Thoracic aorta (tissue), 2 donors: ENCODE data around the gene CNTD1. TPM values are rescaled to one million over a fixed set of nuclear protein-coding genes. Genes with fewer than 3 reads are reported as not detected.

Experiments used
- ATAC-seq: fragments of 150-250 bp; one replicate; pipeline ENCODE4 v1.8.0; 2017; ENCODE audit warnings: low read depth; ENCODE audit not compliant: insufficient number of reproducible peaks, low FRiP score
- DNase-seq: peaks from one replicate; pipeline ENCODE4 v3.0.0-alpha.2; 2020; ENCODE audit warnings: low spot score
- H3K27ac ChIP-seq, 2 donors: fragments of 200-600 bp; sonication (generic); 1 replicate in 1 of 2; 2 replicates in 1 of 2; pipeline ENCODE4 v1.5.1; 2016; ENCODE audit warnings: mild to moderate bottlenecking in 2 of 2, moderate library complexity in 2 of 2
- H3K27me3 ChIP-seq: fragments of 200-600 bp; sonication (generic); replicated peaks from 2 replicates; pipeline ENCODE4 v1.6.0; 2016; ENCODE audit warnings: mild to moderate bottlenecking; ENCODE audit not compliant: insufficient read depth
- H3K36me3 ChIP-seq: fragments of 200-600 bp; sonication (generic); one replicate; pipeline ENCODE4 v1.5.1; 2016
- H3K4me1 ChIP-seq, 2 donors: fragments of 200-600 bp; sonication (generic); 1 replicate in 1 of 2; 2 replicates in 1 of 2; pipeline versions ENCODE4 v1.5.1 to v1.6.0; 2016; ENCODE audit warnings: low read depth in 2 of 2, mild to moderate bottlenecking in 1 of 2; ENCODE audit not compliant: control insufficient read depth in 1 of 2
- H3K4me3 ChIP-seq: fragments of 200-600 bp; sonication (generic); 2 replicates; pipeline ENCODE4 v1.5.1; 2016; ENCODE audit warnings: mild to moderate bottlenecking
- H3K9me3 ChIP-seq: fragments of 200-600 bp; sonication (generic); 2 replicates; pipeline ENCODE4 v1.5.1; 2016
- total RNA-seq, 2 donors: library from RNA; depleted of rRNA; stranded (reverse); fragments of >200 nt; gene quantifications; one replicate each; pipeline versions ENCODE4 v1.1.0 to v1.2.3, GENCODE V29; 2016
- TF ChIP-seq, protein P1 (sequence below): fragments of 200-600 bp; sonication (generic); IDR thresholded peaks from one replicate; pipeline ENCODE4 v1.5.1; 2019; ENCODE audit warnings: antibody characterized with exemption

The CNTD1 gene
- total RNA-seq, 2 donors from 2014 or later: not detected

GRCh38 chr17:42845556-42845917 lies 46.9 kb downstream of the CNTD1 start:
- DNase-seq (no peak), ATAC-seq (no peak)
- H3K4me1 ChIP-seq: peaks cover 6 to 26% of the 10 kb centered on the region in 2 donors
- H3K9me3 ChIP-seq: no peaks in the 10 kb centered on the region
- H3K36me3 ChIP-seq: peaks cover 32% of the 10 kb centered on the region
- no peak overlapping the region for H3K4me3 ChIP-seq
- TF ChIP-seq, protein P1, sequence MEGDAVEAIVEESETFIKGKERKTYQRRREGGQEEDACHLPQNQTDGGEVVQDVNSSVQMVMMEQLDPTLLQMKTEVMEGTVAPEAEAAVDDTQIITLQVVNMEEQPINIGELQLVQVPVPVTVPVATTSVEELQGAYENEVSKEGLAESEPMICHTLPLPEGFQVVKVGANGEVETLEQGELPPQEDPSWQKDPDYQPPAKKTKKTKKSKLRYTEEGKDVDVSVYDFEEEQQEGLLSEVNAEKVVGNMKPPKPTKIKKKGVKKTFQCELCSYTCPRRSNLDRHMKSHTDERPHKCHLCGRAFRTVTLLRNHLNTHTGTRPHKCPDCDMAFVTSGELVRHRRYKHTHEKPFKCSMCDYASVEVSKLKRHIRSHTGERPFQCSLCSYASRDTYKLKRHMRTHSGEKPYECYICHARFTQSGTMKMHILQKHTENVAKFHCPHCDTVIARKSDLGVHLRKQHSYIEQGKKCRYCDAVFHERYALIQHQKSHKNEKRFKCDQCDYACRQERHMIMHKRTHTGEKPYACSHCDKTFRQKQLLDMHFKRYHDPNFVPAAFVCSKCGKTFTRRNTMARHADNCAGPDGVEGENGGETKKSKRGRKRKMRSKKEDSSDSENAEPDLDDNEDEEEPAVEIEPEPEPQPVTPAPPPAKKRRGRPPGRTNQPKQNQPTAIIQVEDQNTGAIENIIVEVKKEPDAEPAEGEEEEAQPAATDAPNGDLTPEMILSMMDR: no peak
- H3K27me3 ChIP-seq: no peaks in the 10 kb centered on the region
- no peak overlapping the region for H3K27ac ChIP-seq

- H3K27me3 ChIP-seq: no peaks in the 10 kb centered on the region
- DNase-seq: no peak
- H3K27ac ChIP-seq: no peak overlapping the region
- TF ChIP-seq, protein P1: no peak
- H3K4me3 ChIP-seq: no peak overlapping the region
- ATAC-seq: no peak
- H3K4me1 ChIP-seq: peaks cover 8 to 29% of the 10 kb centered on the region in 2 donors
- no peaks in the 10 kb centered on the region for H3K9me3 ChIP-seq
- peaks cover 27% of the 10 kb centered on the region for H3K36me3 ChIP-seq
Measured at GRCh38 chr17:42845918-42846593, 47.4 kb downstream of the CNTD1 start.

DNA sequence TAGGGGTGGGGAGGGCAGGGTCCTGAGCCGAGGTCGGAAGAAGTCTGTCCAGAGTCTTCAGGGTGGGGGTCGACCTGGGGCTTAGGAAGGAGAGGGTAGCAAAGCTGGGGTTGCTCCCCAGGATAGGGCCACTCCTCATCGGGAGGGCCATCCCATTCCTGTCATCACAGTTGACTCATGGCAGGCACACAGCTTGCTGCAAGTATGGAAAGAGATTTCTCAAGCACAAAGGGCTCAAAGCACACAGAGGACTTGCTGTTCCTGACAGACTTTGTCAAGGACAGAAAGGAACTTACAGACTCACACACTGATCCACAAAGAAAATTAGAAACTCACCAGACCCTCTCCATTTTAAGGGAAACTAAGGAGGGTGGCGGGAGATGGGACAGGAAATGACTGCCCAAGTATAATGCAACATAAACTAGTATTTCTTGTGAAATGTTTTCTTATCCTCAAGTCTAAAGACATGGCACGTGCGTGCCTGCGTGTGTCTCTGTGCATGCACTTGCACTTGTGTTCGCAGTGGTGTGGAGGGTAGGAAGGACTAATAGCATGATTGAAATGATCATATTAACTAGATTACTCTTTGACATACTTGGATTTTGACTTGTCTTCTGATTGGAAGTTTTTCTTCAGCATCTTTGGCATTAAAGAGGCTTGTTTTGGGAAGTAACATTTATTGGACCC lies 48.1 kb downstream of the CNTD1 start:
- peaks cover 20% of the 10 kb centered on the region for H3K36me3 ChIP-seq
- H3K27ac ChIP-seq: peak overlapping the region in 1 of 2 donors; percentile 23
- TF ChIP-seq, protein P1: no peak
- no peaks in the 10 kb centered on the region for H3K27me3 ChIP-seq
- H3K4me1 ChIP-seq: peaks cover 8 to 29% of the 10 kb centered on the region in 2 donors
- no peak for DNase-seq
- H3K9me3 ChIP-seq: no peaks in the 10 kb centered on the region
- no peak for ATAC-seq
- H3K4me3 ChIP-seq: no peak overlapping the region

- H3K4me1 ChIP-seq: peaks cover 8 to 35% of the 10 kb centered on the region in 2 donors
- H3K27me3 ChIP-seq: no peaks in the 10 kb centered on the region
- H3K9me3 ChIP-seq: no peaks in the 10 kb centered on the region
- TF ChIP-seq, protein P1: no peak
- ATAC-seq (no peak), DNase-seq (no peak)
- H3K36me3 ChIP-seq: peaks cover 15% of the 10 kb centered on the region
- H3K4me3 ChIP-seq: no peak overlapping the region
- H3K27ac ChIP-seq: no peak overlapping the region
Measured at GRCh38 chr17:42848093-42848492, 49.4 kb downstream of the CNTD1 start.

GRCh38 chr17:42849031-42849430 lies 50.4 kb downstream of the CNTD1 start:
- H3K27me3 ChIP-seq: no peaks in the 10 kb centered on the region
- no peaks in the 10 kb centered on the region for H3K9me3 ChIP-seq
- no peak for ATAC-seq
- TF ChIP-seq, protein P1: no peak
- H3K4me1 ChIP-seq: peaks cover 8 to 37% of the 10 kb centered on the region in 2 donors
- H3K36me3 ChIP-seq: peaks cover 12% of the 10 kb centered on the region
- H3K27ac ChIP-seq: no peak overlapping the region
- DNase-seq: no peak
- H3K4me3 ChIP-seq: no peak overlapping the region
